ENCODE measurements around the gene FNBP1L. TPM values are rescaled to one million over a fixed set of nuclear protein-coding genes. Genes with fewer than 3 reads are reported as not detected.

FNBP1L gene
- total RNA-seq, 2 donors from 2014 or later: 48.3 to 54.4 TPM

- Histone ChIP-seq H3K4me3 (no peak overlapping the region), H3K9ac (ENCODE audit: low read depth in 2 of 2, low read length in 2 of 2) (no peak overlapping the region), H3K27me3 (no peaks in the 10 kb centered on the region), H3K27ac (no peak overlapping the region), H3K4me1 (no peaks in the 10 kb centered on the region), H3K9me3 (no peaks in the 10 kb centered on the region), H3K36me3 (no peaks in the 10 kb centered on the region)
- DNase-seq: no peak
- intact Hi-C loops (cut with DNase I): no loop called here
- no peak for TF ChIP-seq CTCF (IDR thresholded peaks at IDR 0.05)
Observed at GRCh38 chr1:93595266-93595665, 147.3 kb downstream of the FNBP1L start.

- Histone ChIP-seq H3K27ac (no peak overlapping the region), H3K27me3 (no peaks in the 10 kb centered on the region), H3K4me3 (no peak overlapping the region), H3K4me1 (no peaks in the 10 kb centered on the region), H3K36me3 (no peaks in the 10 kb centered on the region), H3K9me3 (no peaks in the 10 kb centered on the region), H3K9ac (ENCODE audit: low read depth in 2 of 2, low read length in 2 of 2) (no peak overlapping the region)
- no peak for DNase-seq
- intact Hi-C loops (cut with DNase I): no loop called here
- TF ChIP-seq CTCF (IDR thresholded peaks at IDR 0.05): no peak
Observed at GRCh38 chr1:93595743-93596142, 147.8 kb downstream of the FNBP1L start.

- Histone ChIP-seq H3K9ac (ENCODE audit: low read depth in 2 of 2, low read length in 2 of 2) (no peak overlapping the region), H3K27me3 (no peaks in the 10 kb centered on the region), H3K4me3 (no peak overlapping the region), H3K4me1 (no peaks in the 10 kb centered on the region), H3K27ac (no peak overlapping the region), H3K9me3 (no peaks in the 10 kb centered on the region), H3K36me3 (no peaks in the 10 kb centered on the region)
- no peak for DNase-seq
- intact Hi-C loops (cut with DNase I): no loop called here
- TF ChIP-seq CTCF (IDR thresholded peaks at IDR 0.05): no peak
Observed at GRCh38 chr1:93596329-93597089, 148.6 kb downstream of the FNBP1L start.

- no peaks in the 10 kb centered on the region for H3K4me1 ChIP-seq
- no peaks in the 10 kb centered on the region for H3K36me3 ChIP-seq
- intact Hi-C loops (cut with DNase I): no loop called here
- H3K27ac ChIP-seq: no peak overlapping the region
- H3K27me3 ChIP-seq: no peaks in the 10 kb centered on the region
- no peak for DNase-seq
- H3K9me3 ChIP-seq: no peaks in the 10 kb centered on the region
- H3K9ac ChIP-seq (ENCODE audit: low read depth in 2 of 2, low read length in 2 of 2): no peak overlapping the region
- H3K4me3 ChIP-seq: no peak overlapping the region
- no peak for TF ChIP-seq CTCF (IDR thresholded peaks at IDR 0.05)
Observed at GRCh38 chr1:93597709-93598108, 149.8 kb downstream of the FNBP1L start.

- Histone ChIP-seq H3K4me3 (no peak overlapping the region), H3K27ac (no peak overlapping the region), H3K36me3 (no peaks in the 10 kb centered on the region), H3K27me3 (no peaks in the 10 kb centered on the region), H3K9me3 (no peaks in the 10 kb centered on the region), H3K4me1 (no peaks in the 10 kb centered on the region), H3K9ac (ENCODE audit: low read depth in 2 of 2, low read length in 2 of 2) (no peak overlapping the region)
- TF ChIP-seq CTCF (IDR thresholded peaks at IDR 0.05): no peak
- intact Hi-C loops (cut with DNase I): no loop called here
- DNase-seq: no peak
Observed at GRCh38 chr1:93598396-93598795, 150.5 kb downstream of the FNBP1L start.

All from colonic mucosa (tissue), 4 donors.